Suppressor macrophage treated with lipopolysaccharide for 1 hour (primary cell): ENCODE data around the gene TXNRD1.
"Not testable (repeated sequence)": the region's sequence is repeated elsewhere in the genome, so short reads cannot be mapped to it uniquely, and the experiment has no call there.

Experiments used
- DNase-seq, 3 donors: peaks; one replicate each; pipeline ENCODE4 v3.0.0-alpha.2; 2020 to 2022

The TXNRD1 gene

GRCh38 chr12:104329707-104330532, 114.3 kb downstream of the TXNRD1 start:
- DNase-seq, result no peak

- no peak for DNase-seq
These were observed 115.8 kb downstream of the TXNRD1 start for GRCh38 chr12:104331376-104331775.

GRCh38 chr12:104332273-104332672, 116.7 kb downstream of the TXNRD1 start:
- DNase-seq, result not testable (repeated sequence)

- DNase-seq, result no peak
These were observed 118.2 kb downstream of the TXNRD1 start for GRCh38 chr12:104333692-104334255.

- no peak for DNase-seq
These were observed 119.0 kb downstream of the TXNRD1 start for GRCh38 chr12:104334581-104334980.

GRCh38 chr12:104336115-104336514, 120.5 kb downstream of the TXNRD1 start:
- no peak for DNase-seq

- DNase-seq, result no peak
These were observed 121.5 kb downstream of the TXNRD1 start for GRCh38 chr12:104337030-104337558.

- no peak for DNase-seq
These were observed 124.1 kb downstream of the TXNRD1 start for GRCh38 chr12:104339663-104340062.

- DNase-seq, result no peak
These were observed 124.6 kb downstream of the TXNRD1 start for GRCh38 chr12:104340177-104340576.

- no peak for DNase-seq
These were observed 125.5 kb downstream of the TXNRD1 start for GRCh38 chr12:104340925-104341611.

GRCh38 chr12:104342147-104342546, 126.6 kb downstream of the TXNRD1 start:
- no peak for DNase-seq

- DNase-seq, result no peak
These were observed 127.2 kb downstream of the TXNRD1 start for GRCh38 chr12:104342635-104343249.

GRCh38 chr12:104344682-104345081, 129.1 kb downstream of the TXNRD1 start:
- no peak for DNase-seq

- no peak for DNase-seq
These were observed 129.9 kb downstream of the TXNRD1 start for GRCh38 chr12:104345234-104346066.

- DNase-seq, result no peak
These were observed 131.9 kb downstream of the TXNRD1 start for GRCh38 chr12:104347374-104348075.

- DNase-seq, result no peak
These were observed 132.9 kb downstream of the TXNRD1 start for GRCh38 chr12:104348283-104348993.

GRCh38 chr12:104348994-104349494, 133.5 kb downstream of the TXNRD1 start:
- no peak for DNase-seq

- no peak for DNase-seq
These were observed 134.9 kb downstream of the TXNRD1 start for GRCh38 chr12:104350211-104351056.
